Heart left ventricle (tissue), 13 donors: ENCODE data around the gene STARD9.

Source experiments
- POLR2A ChIP-seq, 2 donors: fragments of 450-650 bp; IDR thresholded peaks; one replicate each; pipeline ENCODE4 v1.6.1; 2017; ENCODE audit warnings: antibody characterized with exemption in 2 of 2, mild to moderate bottlenecking in 2 of 2, moderate library complexity in 2 of 2
- TF ChIP-seq, protein P1 (sequence below), 12 donors: fragments of 200-600 bp; sonication (generic) in 4 of 12; IDR thresholded peaks; one replicate each; pipeline versions ENCODE4 v1.5.0 to v1.8.0; 2018 to 2022; ENCODE audit warnings: antibody characterized with exemption in 12 of 12, mild to moderate bottlenecking in 5 of 12
- donor health status: ischemic (EF 13 %, LVEDD 7.1; RV severe dilation, severe dysfunction).
- donor health status: DM: no; HTN: yes; CAD: no.
- donor health status: DM: no; HTN: no; CAD: no.
- donor health status: ischemic (EF 25% LVEDD 6.9; RV normal size, moderate dysfunction).
- donor health status: ischemic (EF 25% LVEDD 5.7; RV mildly dilated, moderate dysfunction).
- donor health status: ischemic (EF 35%, LVEDD 5.7; RV mildly dilated, moderate dysfunction).
- donor health status: nonischemic (EF 11% LVEDD 7.7; RV severe dilation, severe dysfunction).
- donor health status: DM: yes; HTN: yes; CAD: no.
- donor health status: PGD.
- donor health status: ischemic (EF 29% LVEDD 5.4; RV normal size, mild dysfunction).
- donor health status: nonischemic (EF 23%, LVEDD 6.1; RV moderate dilation, normal function).

DNA sequence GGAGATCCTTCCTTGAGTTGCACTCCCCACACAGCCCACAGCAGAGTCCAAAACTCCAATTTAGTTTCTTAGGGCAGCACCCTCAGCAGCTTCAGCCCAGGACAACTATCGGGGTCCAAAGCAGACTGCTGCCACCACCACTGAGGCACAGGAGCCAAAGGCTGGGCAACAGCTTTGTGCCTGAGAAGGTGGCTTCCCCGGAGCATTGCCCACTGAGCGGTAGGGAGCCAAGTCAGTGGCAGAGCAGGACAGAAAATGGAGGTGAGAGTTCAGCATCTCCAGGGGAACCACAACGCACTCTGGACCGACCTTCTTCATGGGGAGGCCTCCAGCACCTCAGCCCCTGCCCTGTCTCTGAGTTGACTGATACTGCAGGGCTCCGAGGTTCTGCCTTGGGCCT, 118.1 kb downstream of the STARD9 start:
- TF ChIP-seq POLR2A (IDR thresholded peaks at IDR 0.05) = no peak
- TF ChIP-seq, protein P1, sequence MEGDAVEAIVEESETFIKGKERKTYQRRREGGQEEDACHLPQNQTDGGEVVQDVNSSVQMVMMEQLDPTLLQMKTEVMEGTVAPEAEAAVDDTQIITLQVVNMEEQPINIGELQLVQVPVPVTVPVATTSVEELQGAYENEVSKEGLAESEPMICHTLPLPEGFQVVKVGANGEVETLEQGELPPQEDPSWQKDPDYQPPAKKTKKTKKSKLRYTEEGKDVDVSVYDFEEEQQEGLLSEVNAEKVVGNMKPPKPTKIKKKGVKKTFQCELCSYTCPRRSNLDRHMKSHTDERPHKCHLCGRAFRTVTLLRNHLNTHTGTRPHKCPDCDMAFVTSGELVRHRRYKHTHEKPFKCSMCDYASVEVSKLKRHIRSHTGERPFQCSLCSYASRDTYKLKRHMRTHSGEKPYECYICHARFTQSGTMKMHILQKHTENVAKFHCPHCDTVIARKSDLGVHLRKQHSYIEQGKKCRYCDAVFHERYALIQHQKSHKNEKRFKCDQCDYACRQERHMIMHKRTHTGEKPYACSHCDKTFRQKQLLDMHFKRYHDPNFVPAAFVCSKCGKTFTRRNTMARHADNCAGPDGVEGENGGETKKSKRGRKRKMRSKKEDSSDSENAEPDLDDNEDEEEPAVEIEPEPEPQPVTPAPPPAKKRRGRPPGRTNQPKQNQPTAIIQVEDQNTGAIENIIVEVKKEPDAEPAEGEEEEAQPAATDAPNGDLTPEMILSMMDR (IDR thresholded peaks at IDR 0.05) = no peak
